ENCODE measurements around the gene PER2.
"Not testable (repeated sequence)": the region's sequence is repeated elsewhere in the genome, so short reads cannot be mapped to it uniquely, and the experiment has no call there.

The PER2 gene

GRCh38 chr2:238286095-238286494 is 2.3 kb downstream of the PER2 start:
- no peak for DNase-seq

GRCh38 chr2:238285653-238286082 is 2.7 kb downstream of the PER2 start:
- DNase-seq: peak; percentile 67

- no peak for DNase-seq
Observed at GRCh38 chr2:238284802-238285515, 3.5 kb downstream of the PER2 start.

- DNase-seq: no peak
Observed at GRCh38 chr2:238282861-238283738, 5.3 kb downstream of the PER2 start.

GRCh38 chr2:238281826-238282480 is 6.5 kb downstream of the PER2 start:
- no peak for DNase-seq

- no peak for DNase-seq
Observed at GRCh38 chr2:238280083-238280825, 8.2 kb downstream of the PER2 start.

- DNase-seq: no peak
Observed at GRCh38 chr2:238279324-238279682, 9.1 kb downstream of the PER2 start.

GRCh38 chr2:238278626-238279323 is 9.6 kb downstream of the PER2 start:
- no peak for DNase-seq

GRCh38 chr2:238277695-238278094 is 10.7 kb downstream of the PER2 start:
- DNase-seq: peak; percentile 59

GRCh38 chr2:238274152-238274865 is 14.1 kb downstream of the PER2 start:
- DNase-seq: no peak

GRCh38 chr2:238273433-238273832 is 15.0 kb downstream of the PER2 start:
- DNase-seq: not testable (repeated sequence)

GRCh38 chr2:238272156-238272555 is 16.3 kb downstream of the PER2 start:
- DNase-seq: no peak

- DNase-seq: not testable (repeated sequence)
Observed at GRCh38 chr2:238271686-238272085, 16.7 kb downstream of the PER2 start.

- no peak for DNase-seq
Observed at GRCh38 chr2:238271061-238271554, 17.3 kb downstream of the PER2 start.

GRCh38 chr2:238270606-238271005 is 17.8 kb downstream of the PER2 start:
- no peak for DNase-seq

- no peak for DNase-seq
Observed at GRCh38 chr2:238269741-238270140, 18.7 kb downstream of the PER2 start.

GRCh38 chr2:238267884-238268680 is 20.3 kb downstream of the PER2 start:
- DNase-seq: no peak

- DNase-seq: no peak
Observed at GRCh38 chr2:238267341-238267710, 21.1 kb downstream of the PER2 start.

GRCh38 chr2:238265605-238266004 is 22.8 kb downstream of the PER2 start:
- no peak for DNase-seq

GRCh38 chr2:238264072-238264460 is 24.3 kb downstream of the PER2 start:
- DNase-seq: no peak
